ENCODE measurements around the gene UQCC2. TPM values are rescaled to one million over a fixed set of nuclear protein-coding genes. Genes with fewer than 3 reads are reported as not detected.

UQCC2 gene
- total RNA-seq, 2 donors from 2014 or later, result 24.5 to 25.7 TPM

GRCh38 chr6:33752646-33753015 is 41.1 kb upstream of the UQCC2 start:
- no peak for DNase-seq (ENCODE audit: low spot score)
- H3K36me3 ChIP-seq, result no peaks in the 10 kb centered on the region
- H3K4me1 ChIP-seq (replicated peaks), result no peaks in the 10 kb centered on the region
- TF ChIP-seq POLR2AphosphoS5 (IDR thresholded peaks at IDR 0.05), result no peak
- TF ChIP-seq POLR2A (IDR thresholded peaks at IDR 0.05), result no peak
- no peak for TF ChIP-seq CTCF (IDR thresholded peaks at IDR 0.05)
- no peak overlapping the region for H3K27ac ChIP-seq
- no peaks in the 10 kb centered on the region for H3K27me3 ChIP-seq (replicated peaks; ENCODE audit: insufficient read depth)
- H3K4me3 ChIP-seq, result no peak overlapping the region
- intact Hi-C loops (cut with DNase I), result no loop called here
- 84% methylated on average over 1 of the region's 1 CpG for WGBS
- no peaks in the 10 kb centered on the region for H3K9me3 ChIP-seq

GRCh38 chr6:33751771-33752645 is 40.5 kb upstream of the UQCC2 start:
- TF ChIP-seq POLR2A (IDR thresholded peaks at IDR 0.05) (no peak), CTCF (IDR thresholded peaks at IDR 0.05) (peak in 1 of 4 experiments; percentile 18)
- no peaks in the 10 kb centered on the region for H3K36me3 ChIP-seq
- no peaks in the 10 kb centered on the region for H3K4me1 ChIP-seq (replicated peaks)
- intact Hi-C loops (cut with DNase I), result no loop called here
- no peak overlapping the region for H3K27ac ChIP-seq
- no peak for DNase-seq (ENCODE audit: low spot score)
- no peak overlapping the region for H3K4me3 ChIP-seq
- no peaks in the 10 kb centered on the region for H3K27me3 ChIP-seq (replicated peaks; ENCODE audit: insufficient read depth)
- 61% methylated on average over 15 of the region's 15 CpGs for WGBS
- H3K9me3 ChIP-seq, result no peaks in the 10 kb centered on the region

- no peak for TF ChIP-seq POLR2A (IDR thresholded peaks at IDR 0.05)
- no peak for TF ChIP-seq POLR2AphosphoS5 (IDR thresholded peaks at IDR 0.05)
- TF ChIP-seq CTCF (IDR thresholded peaks at IDR 0.05), result no peak
- WGBS, result 75% methylated on average over 11 of the region's 11 CpGs
- no peak for DNase-seq (ENCODE audit: low spot score)
- Histone ChIP-seq H3K36me3 (no peaks in the 10 kb centered on the region), H3K27ac (no peak overlapping the region), H3K9me3 (no peaks in the 10 kb centered on the region), H3K27me3 (replicated peaks; ENCODE audit: insufficient read depth) (no peaks in the 10 kb centered on the region), H3K4me3 (no peak overlapping the region), H3K4me1 (replicated peaks) (peaks cover 7% of the 10 kb centered on the region)
- intact Hi-C loops (cut with DNase I), result no loop called here
Observed at GRCh38 chr6:33750244-33750991, 38.9 kb upstream of the UQCC2 start.

- Histone ChIP-seq H3K27ac (no peak overlapping the region), H3K9me3 (no peaks in the 10 kb centered on the region), H3K4me3 (no peak overlapping the region), H3K27me3 (replicated peaks; ENCODE audit: insufficient read depth) (no peaks in the 10 kb centered on the region), H3K36me3 (no peaks in the 10 kb centered on the region), H3K4me1 (replicated peaks) (peaks cover 16% of the 10 kb centered on the region)
- intact Hi-C loops (cut with DNase I), result no loop called here
- no peak for DNase-seq (ENCODE audit: low spot score)
- 93% methylated on average over 7 of the region's 7 CpGs for WGBS
- no peak for TF ChIP-seq CTCF (IDR thresholded peaks at IDR 0.05)
- TF ChIP-seq POLR2AphosphoS5 (IDR thresholded peaks at IDR 0.05), result no peak
- no peak for TF ChIP-seq POLR2A (IDR thresholded peaks at IDR 0.05)
Observed at GRCh38 chr6:33749401-33749800, 37.9 kb upstream of the UQCC2 start.

Data from prostate gland (tissue), 2 donors.